Daoy (cell line): Measurements from ENCODE around the gene MOB1B. TPM values are rescaled to one million over a fixed set of nuclear protein-coding genes. Genes with fewer than 3 reads are reported as not detected.
"Not testable (repeated sequence)": the region's sequence is repeated elsewhere in the genome, so short reads cannot be mapped to it uniquely, and the experiment has no call there.

Experiments used
- DNase-seq: peaks from one replicate; pipeline ENCODE4 v3.0.0-alpha.2; 2015; ENCODE audit warnings: low read depth
- total RNA-seq: library from RNA; depleted of rRNA; stranded (reverse); fragments of >200 nt; shearing (Covaris generic); gene quantifications from 2 replicates; pipeline ENCODE4 v1.2.3, GENCODE V29; 2014

MOB1B gene
- total RNA-seq, 1 experiment from 2014 or later = 3.0 TPM

DNA sequence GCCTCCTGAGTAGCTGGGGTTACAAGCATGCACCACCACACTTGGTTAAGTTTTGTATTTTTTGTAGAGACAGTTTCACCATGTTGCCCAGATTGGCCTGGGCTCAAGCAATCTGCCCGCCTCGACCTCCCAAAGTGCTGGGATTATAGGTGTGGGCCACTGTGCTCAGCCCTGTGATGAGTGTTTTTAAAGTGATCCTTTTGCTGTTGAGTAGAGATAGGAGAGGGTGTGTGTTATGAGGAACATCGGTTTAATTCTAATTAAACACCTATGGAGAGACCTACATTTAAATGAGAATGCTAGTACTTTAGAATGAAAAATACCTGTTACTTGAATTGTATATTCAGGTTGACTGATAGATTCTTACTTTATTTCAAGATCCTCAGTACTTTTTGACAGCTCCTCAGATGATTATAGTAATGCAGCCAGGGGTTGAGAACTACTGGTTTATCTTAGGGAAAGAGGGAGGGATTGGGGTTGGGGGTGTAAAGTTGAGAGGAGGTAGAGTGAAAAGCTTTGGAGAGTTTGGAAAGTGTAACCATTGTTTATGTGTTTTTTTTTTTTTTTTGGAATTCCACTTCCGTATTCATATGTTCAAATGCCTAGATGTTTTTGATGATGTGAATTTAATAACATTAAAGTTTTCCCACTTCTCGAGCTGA lies 54.5 kb downstream of the MOB1B start:
- no peak for DNase-seq

DNA sequence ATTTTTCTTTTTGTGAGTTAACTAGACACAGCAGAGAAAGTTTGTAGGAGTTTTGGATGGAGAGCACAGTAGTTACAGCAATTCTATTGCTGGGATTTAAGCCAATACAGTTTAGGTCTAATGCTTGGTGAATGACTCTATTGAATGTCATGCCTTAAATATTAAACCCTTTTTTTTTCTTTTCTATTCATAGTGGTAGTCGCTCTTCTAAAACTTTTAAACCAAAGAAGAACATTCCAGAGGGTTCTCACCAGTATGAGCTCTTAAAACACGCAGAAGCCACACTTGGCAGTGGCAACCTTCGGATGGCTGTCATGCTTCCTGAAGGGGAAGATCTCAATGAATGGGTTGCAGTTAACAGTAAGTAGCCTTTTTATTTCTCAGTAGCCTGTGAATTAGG lies 56.5 kb downstream of the MOB1B start:
- no peak for DNase-seq

DNA sequence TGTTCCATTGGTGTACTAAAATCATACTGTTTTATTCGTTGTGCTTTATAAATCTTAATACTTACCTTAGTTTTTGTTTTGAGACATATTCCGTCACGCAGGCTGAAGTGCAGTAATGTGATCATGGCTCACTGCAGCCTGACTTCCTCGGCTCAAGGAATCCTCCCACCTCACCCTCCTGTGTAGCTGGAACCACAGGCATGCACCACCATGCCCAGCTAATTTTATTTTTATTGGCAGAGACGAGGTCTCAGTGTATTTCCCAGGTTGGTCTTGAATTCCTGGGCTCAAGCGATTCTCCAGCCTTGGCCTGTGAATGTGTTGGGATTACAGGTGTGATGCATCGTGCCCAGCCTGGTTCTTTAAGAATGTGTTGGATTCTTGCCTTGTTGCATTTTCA lies 66.9 kb downstream of the MOB1B start:
- peak; percentile 39 for DNase-seq

DNA sequence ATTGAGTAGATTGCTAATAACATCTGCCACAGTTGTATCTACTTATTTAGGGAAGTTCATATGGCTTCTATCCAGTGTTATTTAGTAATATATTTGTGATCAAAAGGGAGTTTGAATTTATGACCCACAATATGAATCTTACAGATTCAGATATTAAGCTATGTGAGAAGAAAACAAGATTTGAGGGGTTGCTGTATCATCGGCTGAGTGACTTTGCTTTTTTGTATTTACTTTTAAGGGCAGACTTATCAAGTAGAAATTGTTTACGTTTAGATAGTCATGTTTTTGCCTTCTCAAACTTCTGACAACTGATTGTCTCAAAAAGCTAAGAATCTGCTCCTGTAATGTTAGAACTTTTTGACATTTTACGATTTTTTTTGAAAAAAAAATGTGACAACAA lies 74.1 kb downstream of the MOB1B start:
- DNase-seq = no peak

DNA sequence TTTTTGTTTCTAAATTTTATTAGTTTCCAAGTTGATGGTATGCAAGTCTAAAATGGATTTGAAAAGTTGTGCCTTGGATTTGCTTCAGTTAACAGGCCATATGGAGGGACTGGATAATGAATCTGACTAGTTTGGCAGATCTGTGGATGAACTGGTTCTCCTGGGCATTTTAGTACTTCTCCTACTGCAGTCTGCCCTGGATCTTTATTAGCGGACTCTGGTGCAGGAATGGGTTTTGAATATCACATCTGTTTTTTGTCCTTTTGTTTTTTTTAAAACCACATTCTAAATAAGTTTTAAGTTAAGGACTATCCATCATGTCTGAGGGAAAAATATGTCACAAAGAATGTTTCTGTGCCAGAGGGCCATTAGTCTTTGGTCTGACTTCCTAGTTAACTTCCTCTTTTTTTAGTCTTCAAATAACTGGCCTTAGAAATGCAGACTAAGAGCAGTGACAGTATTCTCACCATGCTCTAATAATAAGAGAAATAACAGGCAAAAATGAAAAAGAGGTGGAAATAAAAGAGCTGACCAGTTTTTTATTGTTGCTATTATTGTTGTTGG lies 77.4 kb downstream of the MOB1B start:
- DNase-seq = no peak

DNA sequence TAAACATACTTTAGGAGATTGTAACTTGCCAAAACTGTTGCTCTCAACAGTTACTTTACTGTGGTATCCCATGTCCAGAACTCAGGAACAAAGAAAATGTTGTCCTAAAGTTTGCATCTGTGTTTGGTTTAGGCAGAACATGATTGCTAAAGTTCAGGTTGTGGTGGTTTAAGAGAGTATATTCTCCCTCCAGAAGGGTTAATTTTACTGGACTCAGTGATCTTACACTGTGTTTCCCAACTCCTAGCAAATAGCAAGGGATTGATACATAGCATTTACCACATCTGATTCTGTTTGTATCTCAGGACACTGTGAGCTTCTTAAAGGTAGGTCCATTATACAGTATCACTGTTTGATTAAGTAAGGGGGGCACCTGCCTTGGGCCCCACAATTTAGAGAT lies 78.0 kb downstream of the MOB1B start:
- DNase-seq = no peak

DNA sequence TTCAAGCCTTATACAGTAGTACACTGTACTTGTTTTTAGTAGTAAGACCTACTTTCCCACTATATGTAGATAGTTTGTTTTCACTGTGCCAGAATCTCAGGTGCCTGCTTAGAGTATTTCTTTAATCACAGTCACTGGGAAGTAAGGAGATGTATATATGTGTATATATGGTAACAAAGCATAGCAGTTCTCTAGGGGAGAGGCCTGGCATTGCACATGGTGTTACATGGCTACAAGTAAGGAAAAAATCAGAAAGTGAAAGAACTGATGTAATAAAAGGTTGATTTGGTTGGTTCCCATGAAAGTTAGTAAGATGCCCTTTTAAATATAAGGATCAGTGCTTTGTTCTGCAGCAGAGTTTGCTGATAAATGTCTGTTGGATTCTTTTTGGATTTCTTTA lies 81.9 kb downstream of the MOB1B start:
- no peak for DNase-seq

DNA sequence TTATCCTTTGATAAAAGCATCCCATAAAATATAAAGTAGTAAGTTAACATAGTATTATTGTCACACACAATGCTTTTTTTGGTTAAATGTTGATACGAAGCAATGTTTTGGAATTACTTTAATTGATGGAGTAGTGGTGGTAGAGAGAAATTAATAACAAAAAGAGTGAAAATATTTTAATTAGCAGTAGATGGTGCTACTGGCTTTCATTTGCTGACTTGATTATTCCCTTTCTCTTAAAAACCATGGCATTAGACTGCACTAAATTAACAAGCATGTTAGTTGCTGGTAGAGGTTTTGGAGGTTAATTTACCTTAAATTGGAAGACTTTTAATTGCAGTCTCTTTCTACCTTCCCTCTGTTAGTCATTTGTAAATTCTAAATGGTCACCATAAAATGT lies 82.4 kb downstream of the MOB1B start:
- DNase-seq = no peak

DNA sequence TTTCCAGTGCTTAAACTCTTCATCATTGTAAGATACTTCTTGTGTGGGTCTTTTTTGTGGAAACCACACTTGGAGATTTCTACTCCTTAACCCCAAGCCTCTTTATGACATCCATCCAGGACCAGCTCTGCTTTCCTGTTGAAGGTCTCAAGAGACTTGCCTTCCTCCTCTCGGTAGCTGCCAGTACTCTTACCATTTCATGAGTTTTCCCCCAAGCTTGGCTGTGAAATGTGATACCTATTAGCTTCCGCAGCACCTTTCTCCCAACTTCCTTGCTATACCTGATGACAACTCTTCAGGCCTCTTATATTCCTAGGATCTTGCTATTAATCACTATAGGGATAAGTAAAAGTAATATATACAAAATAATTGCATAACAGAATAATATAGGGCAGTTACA lies 89.4 kb downstream of the MOB1B start:
- DNase-seq = no peak

DNA sequence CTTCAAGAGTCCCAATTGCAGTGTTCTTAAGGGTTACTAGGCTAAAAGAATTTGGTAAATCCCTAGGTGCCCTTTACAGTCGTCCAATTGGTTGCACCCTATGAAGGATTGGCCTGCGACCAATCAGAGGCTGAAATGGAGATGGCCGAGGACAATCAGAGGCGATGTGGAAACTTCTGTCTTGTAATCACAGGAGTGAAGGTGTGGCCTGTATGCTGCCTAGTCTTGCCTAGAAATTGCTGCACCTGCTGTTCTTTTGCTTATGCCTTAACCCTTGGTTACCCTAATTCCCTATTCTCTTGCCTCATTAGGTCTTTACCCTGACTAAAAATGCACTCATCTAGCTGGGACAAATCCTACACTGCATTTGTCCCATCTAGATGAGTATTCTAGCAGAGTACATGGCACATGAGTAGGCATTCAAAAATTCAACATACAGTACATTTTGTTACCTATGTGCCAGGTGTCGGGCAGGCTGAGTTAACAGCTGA lies 90.3 kb downstream of the MOB1B start:
- no peak for DNase-seq

DNA sequence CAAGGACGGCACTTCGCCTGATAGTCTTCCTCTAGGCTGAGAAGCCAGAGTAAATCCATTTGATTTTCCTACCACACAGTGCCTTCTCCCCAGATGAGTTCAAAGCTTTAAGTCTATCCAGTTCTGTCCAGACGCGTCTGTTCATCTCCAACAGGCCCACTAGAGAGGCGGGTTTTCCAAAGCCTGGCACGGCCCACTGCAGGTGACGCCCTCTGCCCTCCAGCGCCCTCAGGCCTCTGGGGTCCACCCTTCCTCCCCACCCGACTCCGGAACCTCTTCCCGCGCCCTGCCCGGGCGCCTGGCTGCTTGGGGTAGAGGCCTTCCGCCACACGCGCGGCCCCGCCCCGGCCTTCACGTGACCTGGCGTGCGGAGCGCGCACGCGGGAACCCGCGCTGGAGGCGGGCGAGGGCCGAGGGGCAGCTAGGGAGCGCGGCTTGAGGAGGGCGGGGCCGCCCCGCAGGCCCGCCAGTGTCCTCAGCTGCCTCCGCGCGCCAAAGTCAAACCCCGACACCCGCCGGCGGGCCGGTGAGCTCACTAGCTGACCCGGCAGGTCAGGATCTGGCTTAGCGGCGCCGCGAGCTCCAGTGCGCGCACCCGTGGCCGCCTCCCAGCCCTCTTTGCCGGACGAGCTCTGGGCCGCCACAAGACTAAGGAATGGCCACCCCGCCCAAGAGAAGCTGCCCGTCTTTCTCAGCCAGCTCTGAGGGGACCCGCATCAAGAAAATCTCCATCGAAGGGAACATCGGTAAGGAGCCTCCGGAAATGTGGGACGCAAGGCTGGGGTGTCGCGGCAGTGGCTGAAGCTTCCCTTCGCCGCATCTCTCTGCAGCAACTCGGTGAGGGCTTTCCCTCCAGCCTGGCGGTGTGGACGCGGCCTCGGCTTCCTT lies 91.3 kb downstream of the MOB1B start, which contains the start of gene DCK:
Gene DCK (plus strand): TSS at position 469 of the 888 bp plus-strand sequence. CDS start 187 bp downstream, at position 656.
- peak; percentile 87 for DNase-seq

DNA sequence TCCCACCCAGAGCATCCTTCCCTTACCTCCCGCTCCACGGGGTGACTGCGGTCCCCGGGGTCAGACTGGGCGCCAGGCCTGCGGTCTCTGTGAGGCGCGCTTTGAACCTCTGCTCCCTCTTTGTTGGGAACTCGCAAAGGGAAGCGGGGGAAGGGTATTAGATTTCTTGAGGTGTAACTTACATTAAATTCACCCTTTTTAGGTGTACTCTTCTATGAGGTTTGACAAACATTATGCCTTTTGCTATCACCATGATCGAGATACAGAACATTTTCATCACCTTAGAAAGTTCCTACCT lies 91.8 kb downstream of the MOB1B start:
- DNase-seq = no peak

DNA sequence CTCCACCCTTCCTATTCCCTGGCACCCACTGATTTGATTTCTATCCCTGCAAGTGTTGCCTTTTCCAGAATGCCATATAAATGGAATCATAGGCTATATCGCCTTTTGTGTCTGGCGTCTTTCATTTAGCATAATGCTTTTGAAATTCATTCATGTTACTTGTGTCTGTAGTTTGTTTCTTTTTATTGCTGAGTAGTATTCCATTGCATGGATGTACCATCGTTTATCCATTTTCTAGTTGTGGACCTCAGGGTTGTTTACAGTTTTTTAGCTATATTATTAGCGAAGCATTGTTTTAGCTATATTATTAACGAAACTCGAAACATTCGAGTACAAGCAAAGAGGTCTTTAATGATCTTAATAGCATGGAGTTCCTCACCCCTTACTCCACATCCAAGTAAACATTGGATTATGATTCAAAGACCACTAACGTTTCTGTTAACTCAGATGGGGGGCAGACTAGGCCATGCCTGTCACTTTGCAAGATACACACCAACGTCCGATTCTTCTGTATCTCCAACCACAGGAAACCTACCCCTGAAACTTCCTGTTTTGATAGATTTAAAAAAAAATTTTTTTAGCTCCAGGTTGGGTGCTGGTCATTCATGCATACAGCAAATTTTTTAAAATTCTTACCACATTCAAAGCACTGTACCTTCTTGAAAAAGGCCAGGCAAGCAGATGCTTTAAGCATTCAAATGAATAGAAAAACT lies 92.4 kb downstream of the MOB1B start:
- DNase-seq = no peak

DNA sequence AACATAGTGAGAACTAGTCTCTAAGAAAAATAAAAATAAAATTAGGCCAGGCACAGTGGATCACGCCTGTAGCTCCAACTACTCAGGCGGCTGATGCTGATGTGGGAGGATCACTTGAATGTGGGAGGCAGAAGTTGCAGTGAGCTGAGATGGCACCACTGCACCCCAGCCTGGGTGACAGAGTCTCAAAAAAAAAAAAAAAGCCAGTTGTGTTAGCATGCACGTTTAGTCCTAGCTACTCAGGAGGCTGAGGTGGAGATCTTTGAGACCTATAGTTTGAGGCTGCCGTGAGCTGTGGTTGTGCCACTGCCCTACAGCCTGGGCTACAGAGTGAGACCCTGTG lies 93.8 kb downstream of the MOB1B start:
- DNase-seq = no peak

DNA sequence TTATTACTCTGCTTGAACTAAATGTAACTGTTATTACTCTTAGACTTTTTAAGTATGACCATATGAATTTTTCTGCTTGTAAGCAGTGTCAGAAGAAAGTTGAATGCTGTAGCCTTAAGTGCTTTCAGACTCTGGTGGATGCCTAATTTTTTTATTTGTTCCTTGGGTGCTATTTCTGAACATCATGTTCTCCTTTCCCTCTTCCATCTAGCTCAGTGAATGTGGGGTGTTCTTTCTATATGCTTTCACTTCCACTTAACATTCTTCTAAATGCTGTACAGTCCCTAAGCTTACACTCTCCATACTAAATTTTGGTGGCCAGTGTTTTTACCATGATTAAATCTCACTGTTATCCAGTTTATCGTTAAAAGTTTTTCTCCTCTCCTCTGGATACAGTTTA lies 94.9 kb downstream of the MOB1B start:
- no peak for DNase-seq

DNA sequence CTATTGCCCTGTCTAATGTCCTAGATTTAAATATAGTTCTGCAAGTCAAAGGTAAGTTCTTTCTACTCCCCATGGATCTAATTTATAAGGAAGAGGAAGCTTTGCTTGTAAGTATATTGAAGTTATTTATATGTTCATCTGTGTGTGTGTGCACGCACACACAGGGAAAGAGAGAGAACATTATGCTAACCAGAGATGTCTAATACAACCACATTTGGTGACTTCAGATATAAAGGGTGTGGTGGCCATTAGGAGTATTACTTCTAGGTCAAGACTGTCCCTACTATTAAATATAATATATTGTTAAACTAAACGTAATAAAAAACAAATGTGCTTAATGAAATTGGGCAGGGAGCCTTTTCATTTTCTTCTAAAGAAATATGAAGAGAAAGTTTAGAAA lies 95.4 kb downstream of the MOB1B start:
- no peak for DNase-seq

DNA sequence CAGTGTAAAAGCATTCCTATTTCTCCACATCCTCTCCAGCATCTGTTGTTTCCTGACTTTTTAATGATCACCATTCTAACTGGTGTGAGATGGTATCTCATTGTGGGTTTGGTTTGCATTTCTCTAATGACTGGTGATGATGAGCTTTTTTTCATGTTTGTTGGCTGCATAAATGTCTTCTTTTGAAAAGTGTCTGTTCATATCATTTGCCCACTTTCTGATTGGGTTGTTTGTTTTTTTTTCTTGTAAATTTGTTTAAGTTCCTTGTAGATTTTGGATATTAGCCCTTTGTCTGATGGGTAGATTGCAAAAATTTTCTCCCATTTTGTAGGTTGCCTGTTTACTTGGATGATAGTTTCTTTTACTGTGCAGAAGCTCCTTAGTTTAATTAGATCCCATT lies 97.5 kb downstream of the MOB1B start:
- DNase-seq = not testable (repeated sequence)

DNA sequence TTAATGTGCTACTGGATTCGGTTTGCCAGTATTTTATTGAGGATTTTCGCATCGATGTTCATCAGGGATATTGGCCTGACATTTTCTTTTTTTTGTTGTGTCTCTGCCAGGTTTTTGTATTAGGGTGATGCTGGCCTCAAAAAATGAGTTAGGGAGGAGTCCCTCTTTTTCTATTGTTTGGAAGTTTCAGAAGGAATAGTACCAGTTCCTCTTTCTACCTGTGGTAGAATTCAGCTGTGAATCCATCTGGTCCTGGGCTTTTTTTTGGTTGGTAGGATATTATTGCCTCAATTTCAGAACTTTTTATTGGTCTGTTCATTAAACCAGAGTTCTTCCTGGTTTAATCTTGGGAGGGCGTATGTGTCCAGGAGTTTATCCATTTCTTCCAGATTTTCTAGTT lies 99.2 kb downstream of the MOB1B start:
- DNase-seq = not testable (repeated sequence)

DNA sequence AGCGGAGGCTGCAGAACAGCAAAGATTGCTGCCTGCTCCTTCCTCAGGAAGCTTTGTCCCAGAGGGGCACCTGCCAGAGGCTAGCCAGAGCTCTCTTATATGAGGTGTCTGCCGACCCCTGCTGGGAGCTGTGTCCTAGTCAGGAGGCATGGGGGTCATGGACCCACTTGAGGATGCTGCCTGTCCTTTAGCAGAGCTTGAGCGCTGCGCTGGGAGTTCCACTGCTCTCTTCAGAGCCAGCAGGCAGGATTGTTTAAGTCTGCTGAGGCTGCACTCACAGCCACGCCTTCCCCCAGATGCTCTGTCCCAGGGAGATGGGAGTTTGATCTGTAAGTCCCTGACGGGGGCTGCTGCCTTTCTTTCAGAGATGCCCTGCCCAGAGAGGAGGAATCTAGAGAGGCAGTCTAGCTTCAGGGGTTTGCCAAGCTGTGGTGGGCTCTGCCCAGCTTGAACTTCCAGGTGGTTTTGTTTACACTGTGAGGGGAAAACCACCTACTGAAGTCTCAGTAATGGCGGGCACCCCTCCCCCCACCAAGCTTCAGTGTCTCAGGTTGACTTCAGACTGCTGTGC lies 102.2 kb downstream of the MOB1B start:
- DNase-seq = no peak

DNA sequence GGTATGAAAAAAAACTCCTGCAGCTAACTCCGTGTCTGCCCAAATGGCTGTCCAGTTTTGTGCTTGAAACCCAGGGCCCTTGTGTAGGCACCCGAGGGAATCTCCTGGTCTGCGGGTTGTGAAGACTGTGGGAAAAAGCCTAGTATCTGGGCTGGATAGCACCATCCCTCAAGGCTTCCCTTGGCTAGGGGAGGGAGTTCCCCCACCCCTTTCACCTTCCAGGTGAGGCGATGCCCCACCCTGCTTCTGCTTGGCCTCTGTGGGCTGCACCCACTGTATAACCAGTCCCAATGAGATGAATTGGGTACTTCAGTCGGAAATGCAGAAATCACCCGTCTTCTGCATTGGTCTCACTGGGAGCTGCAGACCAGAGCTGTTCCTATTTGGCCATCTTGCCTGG lies 102.9 kb downstream of the MOB1B start:
- DNase-seq = not testable (repeated sequence)

DNA sequence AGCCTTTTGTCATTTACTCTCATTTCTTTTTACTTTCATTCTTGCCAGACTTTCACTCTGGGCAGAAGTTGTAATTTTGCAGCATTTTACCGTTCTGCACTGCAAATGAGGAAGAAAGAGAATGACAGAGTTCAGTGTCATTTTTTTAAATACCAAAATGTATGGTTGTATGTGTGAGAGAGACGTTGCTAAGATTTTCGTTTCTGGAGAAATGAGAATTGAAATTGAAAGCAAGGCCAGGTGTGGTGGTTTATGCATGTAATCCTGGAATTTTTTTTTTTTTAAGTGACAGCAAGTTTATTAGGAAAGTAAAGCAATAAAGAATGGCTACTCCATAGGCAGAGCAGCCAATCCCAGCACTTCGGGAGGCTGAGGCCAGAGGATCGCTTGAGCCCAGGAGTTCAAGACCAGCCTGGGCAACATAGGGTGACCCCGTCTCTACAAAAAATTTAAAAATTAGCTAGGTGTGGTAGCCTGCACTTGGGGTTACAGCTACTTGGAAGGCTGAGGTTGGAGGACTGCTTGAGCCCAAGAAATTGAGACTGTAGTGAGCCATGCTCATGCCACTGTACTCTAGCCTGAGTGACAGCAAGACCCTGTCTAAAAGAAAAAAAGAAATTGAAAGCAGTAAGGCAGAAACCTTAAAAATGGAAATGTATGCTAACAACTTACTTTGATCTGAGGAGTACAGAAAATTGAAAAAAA lies 104.2 kb downstream of the MOB1B start:
- no peak for DNase-seq
